Duodenal mucosa (tissue), 2 donors: Measurements from ENCODE around the gene PRSS2.

Source experiments
- H3K27ac ChIP-seq: one replicate; pipeline ENCODE4 v1.7.0; 2013; ENCODE audit warnings: low read depth, low read length
- H3K27me3 ChIP-seq, 2 donors: one replicate each; pipeline ENCODE4 v1.7.0; 2013; ENCODE audit warnings: low read length in 2 of 2, control low read depth in 1 of 2; ENCODE audit not compliant: insufficient read depth in 2 of 2, control insufficient read depth in 1 of 2
- H3K36me3 ChIP-seq, 2 donors: one replicate each; pipeline ENCODE4 v1.7.0; 2013; ENCODE audit warnings: low read length in 2 of 2, control low read depth in 1 of 2; ENCODE audit not compliant: insufficient read depth in 2 of 2, control insufficient read depth in 1 of 2
- H3K4me1 ChIP-seq, 2 donors: one replicate each; pipeline ENCODE4 v1.7.0; 2013; ENCODE audit warnings: low read length in 2 of 2, control low read depth in 1 of 2; ENCODE audit not compliant: insufficient read depth in 2 of 2, control insufficient read depth in 1 of 2
- H3K4me3 ChIP-seq, 2 donors: one replicate each; pipeline ENCODE4 v1.7.0; 2013; ENCODE audit warnings: low read length in 2 of 2, low read depth in 1 of 2
- H3K9ac ChIP-seq, 2 donors: one replicate each; pipeline ENCODE4 v1.7.0; 2013; ENCODE audit warnings: low read length in 2 of 2, low read depth in 1 of 2
- H3K9me3 ChIP-seq, 2 donors: one replicate each; pipeline ENCODE4 v1.7.0; 2013; ENCODE audit warnings: low read length in 2 of 2, control low read depth in 1 of 2; ENCODE audit not compliant: control insufficient read depth in 1 of 2

PRSS2 gene

GRCh38 chr7:142793156-142793555, 22.4 kb downstream of the PRSS2 start:
- peaks cover 32 to 55% of the 10 kb centered on the region in 2 donors for H3K27me3 ChIP-seq
- H3K9ac ChIP-seq, result no peak overlapping the region
- no peaks in the 10 kb centered on the region for H3K36me3 ChIP-seq
- H3K4me3 ChIP-seq, result no peak overlapping the region
- H3K4me1 ChIP-seq, result peaks cover 6 to 8% of the 10 kb centered on the region in 2 donors
- H3K27ac ChIP-seq, result no peak overlapping the region
- no peaks in the 10 kb centered on the region for H3K9me3 ChIP-seq

DNA sequence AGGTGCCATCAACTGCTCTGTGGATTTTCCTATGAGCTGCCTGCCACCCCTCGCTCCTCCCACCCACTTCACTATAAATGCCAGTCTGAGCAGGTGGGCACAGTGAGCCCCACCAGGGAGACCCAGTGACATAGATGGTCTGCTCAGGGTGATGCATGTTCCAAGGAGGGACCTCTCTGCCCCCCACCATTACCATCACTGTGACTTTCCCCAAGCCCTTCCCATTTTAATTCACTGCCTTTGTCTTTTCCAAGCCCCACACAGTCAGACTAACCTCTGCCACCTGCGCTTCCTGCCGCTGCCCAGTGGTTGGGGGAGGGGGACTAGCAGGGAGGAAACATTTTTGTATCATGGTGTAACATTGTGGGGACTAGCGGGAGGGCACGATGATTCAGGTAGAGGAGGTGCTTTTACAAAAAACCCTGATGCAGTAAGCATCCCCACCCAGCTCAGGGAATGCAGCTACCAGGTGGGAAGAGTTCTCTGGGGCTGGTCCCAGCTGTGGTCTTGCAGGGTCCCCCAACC, 24.6 kb downstream of the PRSS2 start:
- Histone ChIP-seq H3K9ac (no peak overlapping the region), H3K36me3 (no peaks in the 10 kb centered on the region), H3K9me3 (no peaks in the 10 kb centered on the region), H3K4me3 (no peak overlapping the region), H3K27me3 (peaks cover 47 to 64% of the 10 kb centered on the region in 2 donors), H3K27ac (no peak overlapping the region), H3K4me1 (peaks cover 6 to 8% of the 10 kb centered on the region in 2 donors)

GRCh38 chr7:142796001-142796500, 25.3 kb downstream of the PRSS2 start:
- Histone ChIP-seq H3K36me3 (no peaks in the 10 kb centered on the region), H3K9ac (peak overlapping the region in 1 of 2 donors; percentile 62), H3K9me3 (no peaks in the 10 kb centered on the region), H3K4me1 (peaks cover 6 to 8% of the 10 kb centered on the region in 2 donors), H3K27ac (peak overlapping the region; percentile 60), H3K4me3 (peak overlapping the region; percentile 4 to 59), H3K27me3 (peaks cover 47 to 68% of the 10 kb centered on the region in 2 donors)

DNA sequence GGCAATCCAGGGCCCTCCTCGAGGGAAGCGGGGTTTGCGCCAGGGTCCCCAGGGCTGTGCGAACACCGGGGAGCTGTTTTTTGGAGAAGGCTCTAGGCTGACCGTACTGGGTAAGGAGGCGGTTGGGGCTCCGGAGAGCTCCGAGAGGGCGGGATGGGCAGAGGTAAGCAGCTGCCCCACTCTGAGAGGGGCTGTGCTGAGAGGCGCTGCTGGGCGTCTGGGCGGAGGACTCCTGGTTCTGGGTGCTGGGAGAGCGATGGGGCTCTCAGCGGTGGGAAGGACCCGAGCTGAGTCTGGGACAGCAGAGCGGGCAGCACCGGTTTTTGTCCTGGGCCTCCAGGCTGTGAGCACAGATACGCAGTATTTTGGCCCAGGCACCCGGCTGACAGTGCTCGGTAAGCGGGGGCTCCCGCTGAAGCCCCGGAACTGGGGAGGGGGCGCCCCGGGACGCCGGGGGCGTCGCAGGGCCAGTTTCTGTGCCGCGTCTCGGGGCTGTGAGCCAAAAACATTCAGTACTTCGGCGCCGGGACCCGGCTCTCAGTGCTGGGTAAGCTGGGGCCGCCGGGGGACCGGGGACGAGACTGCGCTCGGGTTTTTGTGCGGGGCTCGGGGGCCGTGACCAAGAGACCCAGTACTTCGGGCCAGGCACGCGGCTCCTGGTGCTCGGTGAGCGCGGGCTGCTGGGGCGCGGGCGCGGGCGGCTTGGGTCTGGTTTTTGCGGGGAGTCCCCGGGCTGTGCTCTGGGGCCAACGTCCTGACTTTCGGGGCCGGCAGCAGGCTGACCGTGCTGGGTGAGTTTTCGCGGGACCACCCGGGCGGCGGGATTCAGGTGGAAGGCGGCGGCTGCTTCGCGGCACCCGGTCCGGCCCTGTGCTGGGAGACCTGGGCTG, 26.0 kb downstream of the PRSS2 start:
- Histone ChIP-seq H3K4me1 (peaks cover 6 to 8% of the 10 kb centered on the region in 2 donors), H3K9ac (peak overlapping the region; percentile 45 to 62), H3K9me3 (no peaks in the 10 kb centered on the region), H3K27me3 (peaks cover 47 to 68% of the 10 kb centered on the region in 2 donors), H3K4me3 (peak overlapping the region; percentile 57 to 59), H3K36me3 (no peaks in the 10 kb centered on the region), H3K27ac (peak overlapping the region; percentile 60)

GRCh38 chr7:142797391-142798377, 26.9 kb downstream of the PRSS2 start:
- Histone ChIP-seq H3K27ac (peak overlapping the region; percentile 60), H3K9ac (peak overlapping the region; percentile 45 to 62), H3K4me3 (peak overlapping the region; percentile 57 to 59), H3K4me1 (peaks cover 6 to 8% of the 10 kb centered on the region in 2 donors), H3K9me3 (no peaks in the 10 kb centered on the region), H3K36me3 (no peaks in the 10 kb centered on the region), H3K27me3 (peaks cover 47 to 62% of the 10 kb centered on the region in 2 donors)

- peaks cover 47 to 54% of the 10 kb centered on the region in 2 donors for H3K27me3 ChIP-seq
- peaks cover 6 to 8% of the 10 kb centered on the region in 2 donors for H3K4me1 ChIP-seq
- H3K36me3 ChIP-seq, result no peaks in the 10 kb centered on the region
- peak overlapping the region; percentile 57 to 59 for H3K4me3 ChIP-seq
- H3K9ac ChIP-seq, result peak overlapping the region; percentile 35 to 62
- H3K9me3 ChIP-seq, result no peaks in the 10 kb centered on the region
- peak overlapping the region; percentile 60 for H3K27ac ChIP-seq
These were observed 28.0 kb downstream of the PRSS2 start for GRCh38 chr7:142798451-142799436.

- Histone ChIP-seq H3K9ac (peak overlapping the region; percentile 16 to 35), H3K36me3 (no peaks in the 10 kb centered on the region), H3K27ac (no peak overlapping the region), H3K9me3 (no peaks in the 10 kb centered on the region), H3K4me1 (peaks cover 6 to 8% of the 10 kb centered on the region in 2 donors), H3K27me3 (peaks cover 47 to 49% of the 10 kb centered on the region in 2 donors), H3K4me3 (peak overlapping the region in 1 of 2 donors; percentile 59)
These were observed 28.7 kb downstream of the PRSS2 start for GRCh38 chr7:142799437-142799835.

DNA sequence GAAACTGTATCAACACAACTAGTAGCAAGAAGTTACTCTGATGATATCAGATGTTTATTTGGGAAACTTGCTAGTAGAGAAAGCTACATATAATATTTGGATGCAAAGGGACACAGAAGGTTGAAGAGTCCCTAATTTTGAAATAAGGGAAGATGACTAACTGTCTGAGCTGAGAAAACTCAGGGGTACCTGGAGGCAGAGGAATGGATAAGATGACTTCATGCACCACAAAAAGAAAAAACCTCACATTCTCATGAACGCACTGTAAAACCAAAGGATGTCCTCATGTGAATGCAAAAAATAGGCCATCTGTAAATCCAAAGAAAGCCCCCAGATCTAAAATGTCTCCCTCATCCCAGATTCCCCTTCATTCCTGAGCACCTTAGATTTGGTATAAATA, 29.3 kb downstream of the PRSS2 start:
- Histone ChIP-seq H3K27me3 (peaks cover 44 to 46% of the 10 kb centered on the region in 2 donors), H3K4me3 (no peak overlapping the region), H3K4me1 (peaks cover 6 to 8% of the 10 kb centered on the region in 2 donors), H3K9me3 (no peaks in the 10 kb centered on the region), H3K27ac (no peak overlapping the region), H3K9ac (peak overlapping the region in 1 of 2 donors; percentile 16), H3K36me3 (no peaks in the 10 kb centered on the region)
